GM23338 (cell line): ENCODE results near the gene OXCT1. TPM values are rescaled to one million over a fixed set of nuclear protein-coding genes. Genes with fewer than 3 reads are reported as not detected.

Experiments
- ATAC-seq: fragments of 200-7000 bp; cut with Tn5 transposase; 3 replicates; pipeline ENCODE4 v1.9.1; 2020
- DNase-seq: peaks from one replicate; pipeline ENCODE4 v3.0.0-alpha.2; 2015; ENCODE audit warnings: low spot score
- H2AFZ ChIP-seq: fragments of 200-600 bp; sonication (generic); 2 replicates; pipeline ENCODE4 v1.8.0; 2016; ENCODE audit warnings: antibody characterized with exemption, mild to moderate bottlenecking, moderate library complexity
- H3F3A ChIP-seq: fragments of 200-600 bp; sonication (generic); replicated peaks from 2 replicates; pipeline ENCODE4 v1.8.0; 2017; ENCODE audit warnings: antibody characterized with exemption, mixed run types, low read depth
- H3K27ac ChIP-seq: fragments of 200-600 bp; sonication (generic); 2 replicates; pipeline ENCODE4 v1.6.1; 2016; ENCODE audit warnings: low read depth
- H3K27me3 ChIP-seq: fragments of 200-600 bp; sonication (generic); 2 replicates; pipeline ENCODE4 v1.8.0; 2016; ENCODE audit warnings: mild to moderate bottlenecking, mixed run types, moderate library complexity; ENCODE audit not compliant: insufficient read depth
- H3K36me3 ChIP-seq: fragments of 200-600 bp; sonication (generic); 2 replicates; pipeline ENCODE4 v1.8.0; 2016; ENCODE audit warnings: mild to moderate bottlenecking; ENCODE audit not compliant: insufficient read depth
- H3K4me1 ChIP-seq: fragments of 200-600 bp; sonication (generic); 2 replicates; pipeline ENCODE4 v1.8.0; 2016; ENCODE audit warnings: mild to moderate bottlenecking, moderate library complexity; ENCODE audit not compliant: insufficient read depth
- H3K4me2 ChIP-seq: fragments of 200-600 bp; sonication (generic); 2 replicates; pipeline ENCODE4 v1.7.1; 2017; ENCODE audit warnings: mixed run types
- H3K4me3 ChIP-seq: fragments of 200-600 bp; sonication (generic); 2 replicates; pipeline ENCODE4 v1.6.1; 2016; ENCODE audit warnings: mixed run types
- H3K79me2 ChIP-seq: fragments of 200-600 bp; sonication (generic); replicated peaks from 2 replicates; pipeline ENCODE4 v1.8.0; 2017; ENCODE audit warnings: mild to moderate bottlenecking; ENCODE audit not compliant: insufficient read depth
- H3K9me2 ChIP-seq: fragments of 200-600 bp; sonication (generic); 2 replicates; pipeline ENCODE4 v1.8.0; 2017; ENCODE audit not compliant: insufficient read depth
- H4K20me1 ChIP-seq: fragments of 200-600 bp; sonication (generic); replicated peaks from 2 replicates; pipeline ENCODE4 v1.8.0; 2017; ENCODE audit warnings: mild to moderate bottlenecking; ENCODE audit not compliant: insufficient read depth
- H3K27ac Mint-ChIP-seq: 2 replicates; pipeline ENCODE4 v1.8.0; 2020; ENCODE audit warnings: inconsistent platforms, mild to moderate bottlenecking, moderate library complexity, mixed read lengths
- H3K27me3 Mint-ChIP-seq: 3 replicates; pipeline ENCODE4 v1.8.0; 2022; ENCODE audit warnings: low read depth, mild to moderate bottlenecking, moderate library complexity, mixed read lengths, inconsistent platforms; ENCODE audit not compliant: insufficient read depth, poor library complexity
- H3K36me3 Mint-ChIP-seq: 3 replicates; pipeline ENCODE4 v1.8.0; 2021; ENCODE audit warnings: low read depth, mild to moderate bottlenecking, inconsistent platforms, moderate library complexity, mixed read lengths
- H3K4me1 Mint-ChIP-seq: 3 replicates; pipeline ENCODE4 v1.8.0; 2020; ENCODE audit warnings: mild to moderate bottlenecking, inconsistent platforms, mixed read lengths
- H3K4me3 Mint-ChIP-seq: 3 replicates; pipeline ENCODE4 v1.8.0; 2021; ENCODE audit warnings: moderate library complexity, mild to moderate bottlenecking, inconsistent platforms, mixed read lengths
- H3K9me3 Mint-ChIP-seq: 3 replicates; pipeline ENCODE4 v1.8.0; 2020; ENCODE audit warnings: moderate library complexity, mild to moderate bottlenecking, inconsistent platforms, mixed read lengths
- CREB1 ChIP-seq: fragments of 250-450 bp; sonication (Bioruptor Pico); IDR thresholded peaks from 2 replicates; pipeline ENCODE4 v1.5.0; 2020; ENCODE audit warnings: low read depth, mild to moderate bottlenecking, moderate library complexity
- EZH2 ChIP-seq: fragments of 200-600 bp; sonication (generic); IDR thresholded peaks from one replicate; pipeline ENCODE4 v1.8.0; 2017; ENCODE audit warnings: antibody characterized with exemption, mild to moderate bottlenecking, low read depth; ENCODE audit not compliant: unreplicated experiment
- EZH2phosphoT487 ChIP-seq: fragments of 200-600 bp; sonication (generic); IDR thresholded peaks from one replicate; pipeline ENCODE4 v1.8.1; 2018; ENCODE audit warnings: antibody characterized with exemption; ENCODE audit not compliant: unreplicated experiment
- JUNB ChIP-seq: IDR thresholded peaks from one replicate; pipeline ENCODE4 v1.6.1; 2016; ENCODE audit warnings: antibody characterized with exemption; ENCODE audit not compliant: unreplicated experiment
- POLR2AphosphoS5 ChIP-seq: IDR thresholded peaks from 2 replicates; pipeline ENCODE4 v1.6.1; 2016; ENCODE audit warnings: antibody characterized with exemption, low read depth
- STAT1 ChIP-seq: IDR thresholded peaks from one replicate; pipeline ENCODE4 v1.6.1; 2016; ENCODE audit warnings: antibody characterized with exemption; ENCODE audit not compliant: unreplicated experiment
- ZNF114 ChIP-seq: fragments of 250-450 bp; sonication (Bioruptor Pico); IDR thresholded peaks from 2 replicates; pipeline ENCODE4 v1.5.0; 2020; ENCODE audit warnings: mild to moderate bottlenecking, moderate library complexity
- ZNF331 ChIP-seq: fragments of 250-450 bp; sonication (Bioruptor Pico); IDR thresholded peaks from 2 replicates; pipeline ENCODE4 v1.5.0; 2020; ENCODE audit warnings: low read depth, mild to moderate bottlenecking, moderate library complexity
- polyA plus RNA-seq: library from polyadenylated mRNA; unstranded; fragments of >200 nt; fragmentation: Nextera tagmentation; extraction: Ambion mirVana; gene quantifications from 2 replicates; pipeline ENCODE4 v1.2.1, GENCODE V29; 2016
- total RNA-seq: library from RNA; depleted of rRNA; stranded (reverse); fragments of >200 nt; shearing (Covaris generic); gene quantifications from 2 replicates; pipeline ENCODE4 v1.2.3, GENCODE V29; 2014
- TF ChIP-seq, protein P1 (sequence below), 2 experiments: fragments of 200-600 bp in 1 of 2; sonication (generic) in 1 of 2; conservative IDR thresholded peaks; 2 replicates each; pipeline versions ENCODE4 v1.5.1 to v1.6.1; 2016 to 2017; ENCODE audit warnings: antibody characterized with exemption in 2 of 2, low read depth in 2 of 2, mild to moderate bottlenecking in 2 of 2, moderate library complexity in 1 of 2
- TF ChIP-seq, protein P2 (sequence below): IDR thresholded peaks from 2 replicates; pipeline ENCODE4 v1.6.1; 2016; ENCODE audit warnings: antibody characterized with exemption
- TF ChIP-seq, protein P3 (sequence below): IDR thresholded peaks from one replicate; pipeline ENCODE4 v1.6.1; 2018; ENCODE audit warnings: antibody characterized with exemption; ENCODE audit not compliant: unreplicated experiment

Gene OXCT1
- total and polyA plus RNA-seq, 2 experiments from 2014 or later: 11.6 to 37.0 TPM

DNA sequence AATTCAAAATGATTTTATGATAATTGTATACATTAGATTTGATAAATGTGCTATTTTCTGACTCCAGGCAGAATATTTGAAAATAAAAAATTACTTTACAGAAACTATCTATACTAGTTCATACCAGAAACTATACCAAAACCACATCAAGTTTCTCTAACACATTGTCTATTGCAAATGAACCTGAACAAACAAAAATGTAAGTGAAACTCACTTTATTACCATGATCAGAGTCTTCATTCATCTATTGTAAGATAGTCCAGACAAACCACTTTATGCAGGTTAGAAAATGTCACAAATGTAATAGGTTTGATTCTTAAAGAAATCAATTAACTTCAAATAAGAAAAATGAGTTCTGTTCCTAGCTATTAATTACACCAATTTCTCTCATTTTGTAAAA, 99.4 kb downstream of the OXCT1 start:
- no peak overlapping the region for H3K27ac ChIP-seq
- H3K4me1 Mint-ChIP-seq: peaks cover 6% of the 10 kb centered on the region; the same call in 2 of the 3 replicates
- no peak overlapping the region for H3K4me3 Mint-ChIP-seq

DNA sequence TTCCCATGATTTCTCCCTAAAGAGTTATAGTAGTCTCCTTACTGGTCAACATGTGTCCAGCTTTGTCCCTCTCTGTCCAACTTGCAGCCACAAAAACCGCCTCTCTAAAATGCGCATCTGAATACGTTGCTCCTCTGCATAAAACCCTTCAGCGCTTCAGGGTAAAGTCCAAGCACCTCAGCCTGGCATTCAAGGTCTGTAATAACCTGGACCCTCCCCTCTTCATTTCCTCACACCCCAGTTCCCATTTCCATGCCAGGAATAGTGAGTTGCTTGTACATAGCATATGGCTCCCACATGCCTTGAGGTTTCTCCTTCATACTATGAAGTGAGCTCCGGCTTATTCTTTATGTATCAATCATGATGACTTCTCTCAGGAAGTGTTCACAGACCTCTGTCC, 101.5 kb downstream of the OXCT1 start:
- H3K4me1 ChIP-seq: no peaks in the 10 kb centered on the region
- no peaks in the 10 kb centered on the region for H3K27me3 ChIP-seq
- Mint-ChIP-seq H3K27ac (no peak overlapping the region), H3K9me3 (no peaks in the 10 kb centered on the region), H3K27me3 (no peaks in the 10 kb centered on the region), H3K4me3 (no peak overlapping the region), H3K4me1 (0 out of 3 replicates have a peak, but pooled peaks cover 2% of the 10 kb centered on the region), H3K36me3 (peaks cover 2% of the 10 kb centered on the region; the same call in 1 of the 3 replicates)
- H3K79me2 ChIP-seq: no peaks in the 10 kb centered on the region
- H2AFZ ChIP-seq: no peak overlapping the region
- no peaks in the 10 kb centered on the region for H3F3A ChIP-seq
- no peaks in the 10 kb centered on the region for H3K36me3 ChIP-seq
- no peak overlapping the region for H3K27ac ChIP-seq
- H3K4me2 ChIP-seq: no peak overlapping the region
- ATAC-seq (no peak), DNase-seq (no peak)
- no peak overlapping the region for H3K4me3 ChIP-seq
- no peaks in the 10 kb centered on the region for H4K20me1 ChIP-seq
- H3K9me2 ChIP-seq: no peaks in the 10 kb centered on the region
- TF ChIP-seq, protein P1, sequence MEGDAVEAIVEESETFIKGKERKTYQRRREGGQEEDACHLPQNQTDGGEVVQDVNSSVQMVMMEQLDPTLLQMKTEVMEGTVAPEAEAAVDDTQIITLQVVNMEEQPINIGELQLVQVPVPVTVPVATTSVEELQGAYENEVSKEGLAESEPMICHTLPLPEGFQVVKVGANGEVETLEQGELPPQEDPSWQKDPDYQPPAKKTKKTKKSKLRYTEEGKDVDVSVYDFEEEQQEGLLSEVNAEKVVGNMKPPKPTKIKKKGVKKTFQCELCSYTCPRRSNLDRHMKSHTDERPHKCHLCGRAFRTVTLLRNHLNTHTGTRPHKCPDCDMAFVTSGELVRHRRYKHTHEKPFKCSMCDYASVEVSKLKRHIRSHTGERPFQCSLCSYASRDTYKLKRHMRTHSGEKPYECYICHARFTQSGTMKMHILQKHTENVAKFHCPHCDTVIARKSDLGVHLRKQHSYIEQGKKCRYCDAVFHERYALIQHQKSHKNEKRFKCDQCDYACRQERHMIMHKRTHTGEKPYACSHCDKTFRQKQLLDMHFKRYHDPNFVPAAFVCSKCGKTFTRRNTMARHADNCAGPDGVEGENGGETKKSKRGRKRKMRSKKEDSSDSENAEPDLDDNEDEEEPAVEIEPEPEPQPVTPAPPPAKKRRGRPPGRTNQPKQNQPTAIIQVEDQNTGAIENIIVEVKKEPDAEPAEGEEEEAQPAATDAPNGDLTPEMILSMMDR (conservative IDR thresholded peaks at IDR 0.05; ENCODE audit: low read depth in 2 of 2): no peak
- no peak for TF ChIP-seq JUNB
- TF ChIP-seq STAT1: no peak
- TF ChIP-seq, protein P2, sequence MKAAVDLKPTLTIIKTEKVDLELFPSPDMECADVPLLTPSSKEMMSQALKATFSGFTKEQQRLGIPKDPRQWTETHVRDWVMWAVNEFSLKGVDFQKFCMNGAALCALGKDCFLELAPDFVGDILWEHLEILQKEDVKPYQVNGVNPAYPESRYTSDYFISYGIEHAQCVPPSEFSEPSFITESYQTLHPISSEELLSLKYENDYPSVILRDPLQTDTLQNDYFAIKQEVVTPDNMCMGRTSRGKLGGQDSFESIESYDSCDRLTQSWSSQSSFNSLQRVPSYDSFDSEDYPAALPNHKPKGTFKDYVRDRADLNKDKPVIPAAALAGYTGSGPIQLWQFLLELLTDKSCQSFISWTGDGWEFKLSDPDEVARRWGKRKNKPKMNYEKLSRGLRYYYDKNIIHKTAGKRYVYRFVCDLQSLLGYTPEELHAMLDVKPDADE: no peak
- no peak for TF ChIP-seq CREB1 (CRISPR knock-in tag)
- TF ChIP-seq POLR2AphosphoS5: no peak
- TF ChIP-seq EZH2phosphoT487: no peak
- TF ChIP-seq, protein P3, sequence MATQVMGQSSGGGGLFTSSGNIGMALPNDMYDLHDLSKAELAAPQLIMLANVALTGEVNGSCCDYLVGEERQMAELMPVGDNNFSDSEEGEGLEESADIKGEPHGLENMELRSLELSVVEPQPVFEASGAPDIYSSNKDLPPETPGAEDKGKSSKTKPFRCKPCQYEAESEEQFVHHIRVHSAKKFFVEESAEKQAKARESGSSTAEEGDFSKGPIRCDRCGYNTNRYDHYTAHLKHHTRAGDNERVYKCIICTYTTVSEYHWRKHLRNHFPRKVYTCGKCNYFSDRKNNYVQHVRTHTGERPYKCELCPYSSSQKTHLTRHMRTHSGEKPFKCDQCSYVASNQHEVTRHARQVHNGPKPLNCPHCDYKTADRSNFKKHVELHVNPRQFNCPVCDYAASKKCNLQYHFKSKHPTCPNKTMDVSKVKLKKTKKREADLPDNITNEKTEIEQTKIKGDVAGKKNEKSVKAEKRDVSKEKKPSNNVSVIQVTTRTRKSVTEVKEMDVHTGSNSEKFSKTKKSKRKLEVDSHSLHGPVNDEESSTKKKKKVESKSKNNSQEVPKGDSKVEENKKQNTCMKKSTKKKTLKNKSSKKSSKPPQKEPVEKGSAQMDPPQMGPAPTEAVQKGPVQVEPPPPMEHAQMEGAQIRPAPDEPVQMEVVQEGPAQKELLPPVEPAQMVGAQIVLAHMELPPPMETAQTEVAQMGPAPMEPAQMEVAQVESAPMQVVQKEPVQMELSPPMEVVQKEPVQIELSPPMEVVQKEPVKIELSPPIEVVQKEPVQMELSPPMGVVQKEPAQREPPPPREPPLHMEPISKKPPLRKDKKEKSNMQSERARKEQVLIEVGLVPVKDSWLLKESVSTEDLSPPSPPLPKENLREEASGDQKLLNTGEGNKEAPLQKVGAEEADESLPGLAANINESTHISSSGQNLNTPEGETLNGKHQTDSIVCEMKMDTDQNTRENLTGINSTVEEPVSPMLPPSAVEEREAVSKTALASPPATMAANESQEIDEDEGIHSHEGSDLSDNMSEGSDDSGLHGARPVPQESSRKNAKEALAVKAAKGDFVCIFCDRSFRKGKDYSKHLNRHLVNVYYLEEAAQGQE: no peak
- no peak for TF ChIP-seq EZH2
- no peak for TF ChIP-seq ZNF114 (CRISPR knock-in tag)

More for the DNA sequence above, 99.4 kb downstream of the OXCT1 start:
- no peaks in the 10 kb centered on the region for H3K9me2 ChIP-seq
- H2AFZ ChIP-seq: no peak overlapping the region
- no peaks in the 10 kb centered on the region for H4K20me1 ChIP-seq
- no peaks in the 10 kb centered on the region for H3K79me2 ChIP-seq
- H3K36me3 ChIP-seq: no peaks in the 10 kb centered on the region
- 0 out of 2 replicates have a peak, but pooled peaks cover 4% of the 10 kb centered on the region for H3K4me1 ChIP-seq
- H3K9me3 Mint-ChIP-seq: no peaks in the 10 kb centered on the region
- no peak overlapping the region for H3K27ac Mint-ChIP-seq
- no peak for TF ChIP-seq ZNF331 (CRISPR knock-in tag)
- TF ChIP-seq, protein P3: no peak
- no peak for TF ChIP-seq POLR2AphosphoS5
- TF ChIP-seq ZNF114 (CRISPR knock-in tag): no peak
- no peak for TF ChIP-seq CREB1 (CRISPR knock-in tag)
- peaks cover 2% of the 10 kb centered on the region; the same call in 1 of the 3 replicates for H3K36me3 Mint-ChIP-seq
- no peaks in the 10 kb centered on the region for H3F3A ChIP-seq
- H3K4me2 ChIP-seq: no peak overlapping the region
- no peaks in the 10 kb centered on the region for H3K27me3 Mint-ChIP-seq
- ATAC-seq (no peak), DNase-seq (no peak)
- H3K4me3 ChIP-seq: no peak overlapping the region
- no peaks in the 10 kb centered on the region for H3K27me3 ChIP-seq
